WTC11 (cell line): ENCODE measurements around the gene GH1.

Experiments used
- ELF4 ChIP-seq: sonication (generic); formaldehyde crosslinking; IDR thresholded peaks from 2 replicates; pipeline ENCODE4 v1.8.1; 2022; ENCODE audit warnings: low read depth, mild to moderate bottlenecking, moderate library complexity, missing genetic modification reagents
- ETV6 ChIP-seq: sonication (generic); formaldehyde crosslinking; IDR thresholded peaks from 2 replicates; pipeline ENCODE4 v1.8.1; 2022; ENCODE audit warnings: mild to moderate bottlenecking, missing genetic modification reagents
- USF1 ChIP-seq: sonication (generic); formaldehyde crosslinking; IDR thresholded peaks from 2 replicates; pipeline ENCODE4 v1.8.0; 2022; ENCODE audit warnings: mild to moderate bottlenecking, missing genetic modification reagents
- ZNF219 ChIP-seq: sonication (generic); formaldehyde crosslinking; IDR thresholded peaks from 2 replicates; pipeline ENCODE4 v1.8.0; 2023; ENCODE audit warnings: missing genetic modification reagents, mild to moderate bottlenecking, borderline replicate concordance
- TF ChIP-seq, protein P1 (sequence below): fragments of 200-600 bp; IDR thresholded peaks from 2 replicates; pipeline ENCODE4 v1.8.0; 2022; ENCODE audit warnings: antibody characterized with exemption
- TF ChIP-seq, protein P2 (sequence below): sonication (generic); formaldehyde crosslinking; conservative IDR thresholded peaks from 2 replicates; pipeline ENCODE4 v1.8.1; 2022; ENCODE audit warnings: mild to moderate bottlenecking, missing genetic modification reagents

DNA sequence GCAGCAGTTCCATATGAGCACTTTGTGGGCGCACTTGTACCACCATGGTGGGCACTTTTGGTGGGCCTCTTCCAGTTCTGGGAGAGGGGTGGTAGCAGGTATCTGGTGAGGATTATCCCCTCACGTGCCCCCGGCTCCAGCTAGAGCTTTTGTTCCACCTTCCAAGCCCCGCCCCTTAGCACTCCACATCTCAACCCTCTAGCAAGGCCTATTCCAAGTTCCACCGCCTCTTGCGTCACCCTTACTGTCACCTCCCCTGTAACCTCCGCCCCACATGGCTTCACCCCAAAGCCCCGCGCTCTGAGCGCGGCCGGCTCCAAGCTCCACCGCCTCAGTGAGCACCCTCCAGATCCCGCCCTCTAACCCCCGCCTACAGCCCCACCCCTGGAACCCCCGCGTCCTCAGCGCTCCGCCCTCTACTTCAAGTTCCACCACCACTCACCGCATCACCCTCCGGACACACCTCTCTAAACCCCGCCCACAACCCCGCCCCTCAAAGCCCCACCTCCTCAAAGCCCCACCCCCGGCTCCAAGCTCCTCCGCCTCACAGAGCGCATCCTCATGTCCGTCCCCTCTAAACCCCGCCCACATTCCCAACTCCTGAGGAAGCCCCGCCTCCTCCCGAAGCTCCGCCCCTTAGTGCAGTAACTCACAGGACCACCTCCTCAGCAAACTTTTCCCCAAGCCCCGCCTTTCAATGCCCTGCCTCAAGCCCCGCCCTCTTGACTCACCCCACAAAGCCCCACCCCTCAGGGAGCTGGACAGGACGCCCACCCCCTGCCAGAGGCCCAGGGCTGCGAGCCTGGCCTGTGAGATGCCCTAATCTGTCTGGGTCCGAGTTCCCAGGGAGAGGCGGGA lies 42.9 kb upstream of the GH1 start:
- TF ChIP-seq, protein P1, sequence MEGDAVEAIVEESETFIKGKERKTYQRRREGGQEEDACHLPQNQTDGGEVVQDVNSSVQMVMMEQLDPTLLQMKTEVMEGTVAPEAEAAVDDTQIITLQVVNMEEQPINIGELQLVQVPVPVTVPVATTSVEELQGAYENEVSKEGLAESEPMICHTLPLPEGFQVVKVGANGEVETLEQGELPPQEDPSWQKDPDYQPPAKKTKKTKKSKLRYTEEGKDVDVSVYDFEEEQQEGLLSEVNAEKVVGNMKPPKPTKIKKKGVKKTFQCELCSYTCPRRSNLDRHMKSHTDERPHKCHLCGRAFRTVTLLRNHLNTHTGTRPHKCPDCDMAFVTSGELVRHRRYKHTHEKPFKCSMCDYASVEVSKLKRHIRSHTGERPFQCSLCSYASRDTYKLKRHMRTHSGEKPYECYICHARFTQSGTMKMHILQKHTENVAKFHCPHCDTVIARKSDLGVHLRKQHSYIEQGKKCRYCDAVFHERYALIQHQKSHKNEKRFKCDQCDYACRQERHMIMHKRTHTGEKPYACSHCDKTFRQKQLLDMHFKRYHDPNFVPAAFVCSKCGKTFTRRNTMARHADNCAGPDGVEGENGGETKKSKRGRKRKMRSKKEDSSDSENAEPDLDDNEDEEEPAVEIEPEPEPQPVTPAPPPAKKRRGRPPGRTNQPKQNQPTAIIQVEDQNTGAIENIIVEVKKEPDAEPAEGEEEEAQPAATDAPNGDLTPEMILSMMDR, result no peak
- no peak for TF ChIP-seq ELF4
- TF ChIP-seq ETV6 (CRISPR knock-in tag), result no peak
- TF ChIP-seq, protein P2, sequence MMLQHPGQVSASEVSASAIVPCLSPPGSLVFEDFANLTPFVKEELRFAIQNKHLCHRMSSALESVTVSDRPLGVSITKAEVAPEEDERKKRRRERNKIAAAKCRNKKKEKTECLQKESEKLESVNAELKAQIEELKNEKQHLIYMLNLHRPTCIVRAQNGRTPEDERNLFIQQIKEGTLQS (CRISPR knock-in tag), result peak; percentile 63; the same call in 1 of the 2 replicates
- 0 out of 2 replicates have a peak, but pooled peaks have one; percentile 40 for TF ChIP-seq USF1
- TF ChIP-seq ZNF219, result no peak
